Stimulated activated CD4-positive, alpha-beta T cell treated with anti-CD3 and anti-CD28 coated beads, Interleukin-1b, Interleukin-23, amount 100 ng/mL, for 4 hours (primary cell): Measurements from ENCODE around the gene FAM83G.
A peak's percentile ranks its signal among the peaks of the same experiment; 100 is the strongest.

Experiments used
- DNase-seq, 2 donors: peaks; one replicate each; pipeline ENCODE4 v3.0.0-alpha.2; 2020; ENCODE audit warnings: low read depth in 2 of 2

FAM83G gene

DNA sequence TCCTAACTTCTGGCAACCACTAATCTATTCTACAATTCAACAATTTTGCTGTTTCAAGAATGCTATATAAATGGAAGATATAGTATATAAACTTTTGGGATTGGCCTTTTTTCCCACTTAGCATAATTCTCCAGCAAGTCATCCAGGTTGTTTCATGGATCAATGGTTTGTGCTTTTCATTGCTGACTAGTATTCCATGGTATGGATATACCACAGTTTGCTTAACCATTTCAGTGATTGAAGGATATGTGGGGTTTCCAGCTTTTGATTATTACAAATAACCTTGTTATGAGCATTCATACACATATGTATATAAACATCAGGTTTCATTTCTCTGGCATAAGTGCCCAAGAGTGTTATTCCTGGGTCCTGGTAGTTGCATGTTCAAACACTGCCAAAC, 2.1 kb upstream of the FAM83G start:
- DNase-seq: no peak

DNA sequence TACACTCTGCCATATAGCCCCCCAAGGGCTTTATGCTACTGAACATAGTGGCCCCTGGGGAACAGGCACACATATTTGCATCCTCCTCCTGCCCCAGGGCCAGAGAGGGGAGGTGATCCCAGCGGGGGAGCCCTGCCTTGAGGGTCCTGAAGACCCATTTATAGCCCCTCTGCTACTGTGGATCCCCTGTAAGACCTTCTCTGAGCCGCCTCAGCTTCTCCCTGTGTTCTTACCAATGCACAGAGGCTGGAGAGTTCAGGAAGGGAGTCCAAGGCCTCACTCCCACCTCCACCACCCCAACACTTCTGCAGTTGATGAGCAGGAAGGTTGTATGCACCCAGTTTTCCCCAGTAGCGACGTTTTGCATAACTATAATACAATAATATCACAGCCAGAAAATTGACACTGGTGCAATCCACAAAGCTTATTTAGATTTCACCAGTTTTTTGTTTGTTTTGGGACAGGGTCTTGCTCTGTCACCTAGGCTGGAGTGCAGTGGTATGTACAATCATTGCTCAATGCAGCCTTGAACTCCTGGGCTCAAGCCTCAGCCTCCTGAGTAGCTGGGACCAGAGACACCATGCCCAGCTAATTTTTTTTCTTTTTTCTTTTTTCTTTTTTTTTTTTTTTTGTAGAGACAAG, 1.3 kb upstream of the FAM83G start:
- no peak for DNase-seq

DNA sequence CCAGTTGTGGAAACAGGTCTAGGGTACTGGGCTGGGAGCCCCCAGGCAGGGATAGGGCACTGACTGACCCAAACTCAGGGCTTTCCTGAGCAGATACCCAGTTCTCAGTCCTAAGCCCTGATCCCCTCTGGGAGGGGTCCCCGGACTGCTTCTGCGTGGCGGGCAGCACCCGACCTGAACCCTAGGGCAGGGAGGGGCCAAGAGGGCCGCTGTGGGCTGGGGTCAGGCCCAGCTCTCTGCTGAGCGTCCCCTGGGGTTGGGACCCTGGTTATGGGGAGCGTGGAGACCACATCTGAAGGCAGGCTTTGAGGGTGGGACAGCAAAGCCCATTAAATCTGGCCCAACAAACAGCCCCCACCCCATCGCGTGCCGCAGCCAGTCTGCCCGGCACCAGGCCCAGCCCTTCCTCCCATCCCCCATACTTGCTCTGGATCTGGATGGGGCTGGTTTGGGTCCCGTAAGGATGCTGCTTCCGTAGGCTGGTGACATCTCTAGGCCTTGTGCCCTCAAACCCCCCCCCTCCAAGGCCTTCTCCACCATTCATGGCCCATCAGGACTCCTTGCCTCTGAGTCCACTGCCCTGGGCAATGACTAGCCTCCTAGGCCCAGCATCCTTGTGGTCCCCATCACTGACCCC, 691 bp upstream of the FAM83G start:
- DNase-seq: no peak

DNA sequence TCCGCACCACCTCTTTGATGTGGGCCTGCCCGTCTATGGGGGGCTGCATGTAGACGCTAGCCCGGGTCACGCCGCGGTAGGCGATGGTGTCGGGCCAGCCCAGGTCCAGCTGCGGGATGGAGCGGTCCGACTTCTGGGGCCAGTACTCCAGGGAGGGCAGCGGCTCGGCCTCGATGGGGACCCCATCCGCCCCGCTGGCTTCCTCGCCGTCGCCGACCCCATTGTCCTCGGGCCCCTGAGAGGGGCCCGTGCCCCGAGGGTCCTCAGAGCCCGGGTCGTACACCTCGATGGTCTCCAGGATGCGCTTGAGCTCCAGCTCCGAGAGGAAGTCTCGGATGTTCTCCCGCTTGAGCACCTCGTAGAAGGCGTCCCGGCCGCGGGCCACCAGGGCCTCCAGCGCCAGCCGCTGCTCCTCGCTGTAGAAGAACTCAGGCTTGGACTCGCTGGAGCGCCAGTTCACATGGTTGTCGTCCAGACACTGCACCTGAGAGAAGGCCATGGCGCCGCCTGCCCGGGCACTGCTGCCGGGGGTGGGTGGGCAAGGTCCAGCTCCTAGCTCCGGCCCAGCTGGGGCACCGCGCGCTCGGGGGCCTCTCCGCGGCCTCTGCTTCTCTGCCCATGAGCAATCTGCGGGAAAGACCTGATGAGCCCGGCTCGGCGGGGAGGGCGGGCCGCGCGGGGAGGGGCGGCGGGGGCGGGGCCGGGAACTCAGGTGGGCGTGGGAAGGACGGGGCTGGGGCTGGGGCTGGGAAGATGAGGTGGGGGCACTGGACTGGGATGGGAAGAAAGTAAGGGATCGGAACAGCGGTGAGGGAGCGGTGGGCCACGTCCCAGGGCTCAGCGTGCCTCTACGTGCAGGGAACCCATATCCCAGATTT, 782 bp downstream of the FAM83G start:
- peak; percentile 52 to 56 for DNase-seq

DNA sequence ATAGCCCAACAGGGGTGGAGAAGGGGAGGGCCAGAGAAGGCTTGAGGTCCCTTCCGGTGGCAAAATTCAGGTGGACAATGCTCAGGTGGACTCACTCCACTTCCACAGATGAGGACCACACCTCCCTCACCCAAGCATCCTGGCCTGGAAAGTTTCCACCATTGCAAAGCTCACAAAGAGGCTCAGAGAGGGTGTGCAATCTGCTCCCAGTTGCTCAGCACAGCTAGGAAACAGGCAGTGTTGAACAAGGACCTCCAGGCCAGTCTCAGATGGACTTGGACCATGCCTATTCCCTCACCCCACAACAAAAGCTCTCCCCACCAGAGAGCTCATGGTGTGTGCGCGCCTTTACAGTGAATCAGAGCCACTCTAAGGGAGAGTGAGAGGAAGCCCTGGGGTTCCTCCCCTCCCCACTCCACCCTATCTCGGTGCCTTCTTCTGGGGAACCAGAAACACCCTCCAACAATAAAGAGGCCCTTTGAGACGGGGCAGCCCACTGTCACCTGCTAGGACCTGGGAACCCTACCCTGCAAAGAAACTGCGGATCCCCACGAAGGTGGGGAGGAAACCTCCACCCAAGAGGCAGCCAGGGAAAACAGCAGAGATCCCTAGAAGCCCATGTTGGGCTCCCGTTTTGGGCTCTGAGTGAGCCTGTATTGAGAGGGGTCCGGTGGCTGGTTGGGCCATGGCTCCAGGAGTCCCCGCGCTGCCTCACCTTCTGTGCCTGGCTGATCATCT, 1.6 kb downstream of the FAM83G start:
- DNase-seq: no peak

DNA sequence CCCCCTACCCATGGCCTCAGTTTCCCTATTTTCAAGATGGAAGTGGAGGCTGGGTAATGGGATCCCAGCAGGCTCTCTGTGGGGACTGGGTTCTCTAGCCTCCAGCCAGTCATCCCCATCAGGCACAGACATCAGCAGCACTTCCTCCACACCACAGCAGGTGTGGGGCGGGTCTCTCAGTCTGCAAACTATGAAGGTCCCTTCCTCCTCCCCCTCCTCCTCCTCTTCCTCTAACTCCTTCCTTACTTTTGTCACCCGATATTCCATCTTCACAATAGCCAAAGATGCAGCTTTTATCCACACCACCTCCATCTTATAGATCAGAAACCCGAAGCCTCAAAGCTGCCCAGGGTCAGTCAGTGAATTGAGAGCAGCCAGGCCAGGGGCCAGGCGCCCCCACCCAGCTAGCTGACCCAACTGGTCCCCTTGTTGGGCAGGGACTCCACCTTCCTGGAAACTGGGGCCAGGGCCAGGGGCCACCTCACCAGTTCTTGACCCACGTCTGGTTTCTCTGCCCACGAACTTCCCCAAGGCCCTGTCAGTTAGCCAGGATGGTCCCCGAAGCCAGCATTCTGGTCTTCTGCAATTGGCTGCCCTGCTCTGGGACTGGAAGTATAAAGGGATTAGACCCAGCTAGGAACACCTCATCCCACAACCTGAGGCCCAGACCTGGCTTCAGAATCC, 2.5 kb downstream of the FAM83G start:
- no peak for DNase-seq

DNA sequence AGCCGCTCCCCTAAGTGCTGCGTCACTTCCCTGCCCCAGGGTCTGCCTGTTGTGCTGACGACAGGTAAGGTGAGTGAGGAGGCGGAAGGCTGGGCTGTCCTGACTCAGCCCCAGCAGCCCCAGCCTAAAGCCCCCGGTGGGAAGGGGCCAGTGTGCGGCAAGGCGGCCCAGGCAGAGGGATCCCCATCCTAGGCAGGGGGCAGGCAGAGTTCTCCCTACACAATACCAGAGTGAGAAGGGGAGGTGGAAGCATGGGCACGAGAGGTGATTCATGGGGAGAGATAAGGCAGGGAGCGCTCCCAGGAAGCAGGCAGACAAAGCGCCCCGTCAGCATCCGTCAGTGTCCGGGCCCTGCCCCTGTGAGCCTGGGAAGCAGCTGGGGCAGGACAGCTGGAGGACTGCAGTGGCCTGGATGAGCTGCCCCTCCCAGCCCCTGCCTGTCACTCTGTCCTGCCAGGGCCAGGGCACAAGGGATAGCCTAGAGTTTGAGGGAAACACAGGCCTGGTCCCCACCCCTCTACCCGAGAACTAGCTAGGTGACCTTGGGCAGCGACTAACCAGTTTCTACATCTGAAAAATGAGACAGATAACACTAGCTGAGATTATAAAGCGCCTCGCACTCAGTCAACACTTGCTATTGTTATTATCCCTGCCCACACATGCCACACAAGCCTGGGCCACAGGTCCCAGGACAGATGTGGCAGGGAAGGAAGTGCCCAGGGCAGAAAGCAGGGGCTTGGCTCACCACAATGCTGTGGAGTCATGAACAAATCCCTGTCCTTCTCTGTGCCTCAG, 3.8 kb downstream of the FAM83G start:
- DNase-seq: no peak

DNA sequence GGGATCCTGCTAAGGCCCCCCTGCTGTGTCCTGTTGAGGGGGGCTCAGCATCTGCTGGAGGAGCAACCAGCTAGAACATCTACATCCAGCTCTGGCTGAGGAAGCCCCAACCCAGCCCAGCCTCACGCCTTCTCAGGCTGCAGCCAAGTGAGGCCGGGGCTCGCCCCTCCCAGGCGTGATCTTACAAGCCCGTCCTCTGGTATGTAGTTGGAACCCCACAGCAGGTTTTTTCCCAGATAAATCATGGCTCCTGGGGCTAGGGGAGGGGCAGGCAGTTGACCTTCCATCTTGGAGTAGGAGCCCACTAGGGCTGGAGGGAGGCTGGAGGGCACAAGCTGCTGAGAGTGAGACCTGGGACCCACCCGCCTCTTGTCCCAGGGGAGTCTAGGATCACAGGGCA, 4.7 kb downstream of the FAM83G start:
- DNase-seq: no peak

DNA sequence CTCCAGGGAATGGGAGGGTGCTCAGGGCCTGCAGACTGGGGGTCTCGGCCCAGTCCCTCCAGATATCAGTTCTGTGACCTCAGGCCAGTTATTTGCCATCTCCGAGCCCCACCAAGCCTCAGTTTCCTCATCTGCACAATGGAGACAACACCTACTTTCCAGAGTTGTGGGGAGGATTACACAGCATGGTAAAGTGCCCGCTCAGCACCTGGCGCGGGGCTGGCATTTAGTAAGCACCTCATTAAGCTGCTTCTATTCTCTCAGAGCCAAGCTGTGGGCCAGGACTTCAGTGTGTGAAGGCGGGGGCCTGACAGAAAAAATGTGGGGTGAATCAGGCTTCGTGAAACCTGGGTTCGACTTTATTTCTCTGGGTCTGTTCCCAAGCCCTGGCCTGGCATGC, 5.2 kb downstream of the FAM83G start:
- no peak for DNase-seq

DNA sequence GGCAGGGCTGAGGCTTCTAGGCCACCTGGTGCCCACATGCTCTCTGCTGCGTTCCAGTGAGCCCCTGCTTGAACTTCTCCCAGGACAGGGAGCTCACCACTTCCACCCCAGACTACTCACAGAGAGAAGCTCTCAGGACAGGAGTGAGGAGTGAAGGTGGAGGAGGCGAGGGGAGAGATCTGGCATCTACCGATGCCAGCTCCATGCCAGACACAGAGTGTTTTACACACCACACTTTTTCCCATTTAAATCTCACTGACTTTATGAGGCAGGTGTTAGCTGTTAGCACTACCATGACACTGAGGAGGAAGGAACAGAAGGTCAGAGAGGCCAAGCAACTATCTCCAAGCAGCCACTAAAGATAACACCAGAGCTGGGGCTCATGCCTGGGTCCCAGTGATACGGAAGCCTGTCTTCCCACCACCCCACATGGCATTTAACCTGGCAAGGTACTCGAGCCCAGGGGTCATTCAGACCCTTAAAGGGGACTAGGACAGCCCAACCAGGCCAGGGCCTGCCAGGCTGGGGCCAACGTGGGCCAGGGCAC, 6.8 kb downstream of the FAM83G start:
- DNase-seq: no peak

DNA sequence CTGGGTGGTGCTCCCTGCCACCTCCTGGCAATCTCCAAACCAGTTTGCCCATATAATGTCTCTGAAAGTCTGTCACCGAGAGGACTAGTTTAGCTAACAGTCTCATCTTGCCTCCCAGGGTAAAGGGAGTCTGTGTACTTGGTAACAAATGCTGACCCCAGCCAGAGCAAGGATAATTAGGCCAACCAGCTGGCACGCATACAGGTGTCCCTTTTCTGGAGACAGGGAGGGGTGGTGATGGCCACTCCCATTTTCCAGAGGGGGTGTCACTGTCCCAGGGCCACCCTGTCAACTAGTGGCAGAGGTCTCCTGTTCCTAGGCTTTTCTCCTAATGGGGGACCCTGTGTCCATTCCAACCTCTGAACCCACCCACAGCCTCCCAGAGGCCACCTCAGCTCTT, 8.1 kb downstream of the FAM83G start:
- no peak for DNase-seq

DNA sequence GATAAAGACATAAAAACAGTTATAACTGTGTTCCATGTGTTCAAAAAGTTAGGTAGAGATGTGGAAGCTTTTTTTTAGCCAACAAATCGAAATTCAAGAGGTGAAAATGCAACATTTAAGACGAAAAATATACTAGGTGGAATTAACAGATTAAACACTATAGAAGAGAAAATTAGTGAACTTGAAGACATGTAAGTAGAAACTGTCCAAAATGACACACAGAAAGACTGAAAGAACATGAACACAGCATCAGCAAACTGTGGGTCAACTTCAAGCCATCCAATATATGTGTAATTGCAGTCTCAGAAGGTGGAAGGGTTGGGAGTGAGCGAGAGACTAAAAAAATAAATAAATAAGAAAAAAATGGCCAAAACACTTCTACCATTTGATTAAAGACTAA, 9.3 kb downstream of the FAM83G start:
- no peak for DNase-seq

DNA sequence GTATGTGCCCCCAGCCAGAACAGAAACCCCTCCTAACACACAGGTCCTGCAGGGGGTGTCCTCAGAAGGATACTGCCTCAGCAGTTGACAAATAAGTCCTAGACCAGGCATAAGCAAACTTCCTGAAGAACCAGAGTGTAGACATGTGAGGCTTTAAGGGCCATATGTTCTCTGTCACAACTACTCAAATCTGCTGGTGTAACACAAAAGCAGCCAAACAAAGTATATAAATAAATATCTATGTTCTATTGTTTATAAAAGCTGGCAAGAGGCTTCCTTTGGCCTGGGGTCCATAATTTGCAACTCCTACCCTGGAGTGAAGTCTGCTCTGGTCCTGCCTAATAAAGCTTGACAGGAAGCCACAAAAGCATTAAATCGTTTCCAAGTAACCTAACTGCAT, 9.9 kb downstream of the FAM83G start:
- no peak for DNase-seq

DNA sequence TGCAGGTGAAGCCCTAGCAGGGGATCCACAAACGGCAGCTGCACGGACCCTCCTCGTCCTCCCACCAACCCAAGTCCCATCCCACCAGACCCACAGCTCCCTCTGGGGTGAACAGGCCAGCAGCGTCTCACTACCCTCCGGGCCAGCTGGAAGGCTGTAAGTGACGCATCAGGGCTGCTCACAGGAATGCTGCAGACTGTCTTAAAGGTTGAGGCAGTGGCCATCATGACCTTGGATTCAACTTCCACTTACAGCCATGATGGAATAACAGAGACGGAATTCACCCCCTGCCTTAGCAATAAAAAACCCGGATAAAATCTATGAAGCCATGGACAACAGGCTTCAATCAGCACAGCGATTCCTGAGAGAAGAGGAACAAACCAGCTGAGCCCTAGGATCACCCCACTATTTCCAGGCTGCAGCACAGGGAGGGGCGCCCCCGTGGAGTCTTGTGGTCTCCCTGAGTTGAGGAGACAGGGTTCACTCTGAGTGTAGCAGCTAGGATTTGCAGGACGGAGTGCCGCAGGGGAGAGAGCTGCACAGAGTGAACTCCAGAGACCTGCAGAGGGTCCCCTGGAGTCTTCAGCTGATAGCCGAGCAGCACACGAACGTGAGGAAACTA, 10.5 kb downstream of the FAM83G start:
- no peak for DNase-seq

DNA sequence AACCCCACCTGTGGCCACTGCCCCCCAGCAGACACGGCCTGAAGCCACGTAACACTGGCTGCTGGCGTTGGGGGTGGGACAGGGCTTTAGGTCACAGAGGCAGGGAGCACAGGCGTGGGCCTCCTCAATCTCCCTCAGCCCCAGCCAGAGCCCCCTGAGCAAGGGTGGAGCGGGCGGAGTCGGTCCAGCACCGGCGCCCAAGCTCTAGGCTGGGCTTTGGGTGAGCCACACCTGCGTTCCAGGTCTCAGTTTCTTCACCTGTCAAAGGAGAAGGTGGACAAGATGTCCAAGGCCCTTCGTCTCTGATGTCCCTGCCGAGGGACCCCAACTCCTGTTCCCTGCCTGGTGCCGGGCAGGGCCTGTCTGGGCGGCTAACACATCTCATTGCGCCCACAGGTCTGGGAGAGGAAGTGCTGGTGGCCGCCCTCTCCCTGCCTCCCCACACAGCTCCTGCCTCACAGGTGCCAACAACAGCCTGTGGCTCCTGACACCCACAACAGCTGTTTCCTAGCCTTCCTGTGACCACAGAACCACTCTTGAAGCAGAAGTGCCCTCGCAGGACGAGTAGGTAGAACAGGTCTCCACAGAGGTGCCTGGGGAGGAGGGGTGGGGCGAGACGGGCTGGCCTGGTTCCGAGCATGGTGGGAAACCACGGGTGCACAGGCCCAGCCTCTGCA, 12.0 kb downstream of the FAM83G start:
- no peak for DNase-seq

DNA sequence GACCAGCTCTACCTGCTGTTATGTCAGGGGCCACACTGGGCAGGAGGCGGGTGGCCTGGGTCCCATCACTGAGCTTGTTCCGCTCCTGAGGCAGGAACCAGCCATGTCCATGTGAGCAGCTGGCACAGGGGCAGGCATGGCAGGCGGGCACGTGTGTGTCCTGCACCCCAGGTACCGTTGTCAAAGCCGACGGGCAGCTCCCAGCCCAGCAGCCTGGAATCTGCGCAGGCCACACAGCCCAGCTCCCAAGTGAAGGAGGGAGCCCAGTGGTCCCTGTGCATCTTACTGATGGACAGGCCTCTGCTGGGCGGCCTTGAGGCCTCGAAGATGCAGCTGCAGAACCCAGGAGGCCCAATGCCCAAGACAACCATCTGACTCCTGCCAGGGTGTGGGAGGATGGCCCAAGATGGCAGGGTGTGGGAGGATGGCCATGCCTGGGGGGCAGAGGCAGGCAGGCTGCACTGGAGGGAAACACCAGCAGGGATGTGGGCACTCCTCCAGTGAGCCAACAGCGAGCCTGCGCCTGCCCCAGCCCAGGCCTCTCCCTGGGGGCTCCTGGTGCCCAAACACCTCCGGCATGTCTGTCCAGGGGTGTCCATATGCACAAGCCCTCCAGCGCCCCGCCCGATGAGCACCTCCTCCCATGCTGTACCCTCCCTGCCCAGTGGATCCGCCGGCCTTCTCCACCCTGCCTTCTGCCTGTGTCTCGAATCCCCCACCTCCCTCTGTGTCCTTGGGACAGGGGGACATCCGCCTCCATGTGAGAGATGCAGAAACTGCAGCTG, 12.8 kb downstream of the FAM83G start:
- no peak for DNase-seq

DNA sequence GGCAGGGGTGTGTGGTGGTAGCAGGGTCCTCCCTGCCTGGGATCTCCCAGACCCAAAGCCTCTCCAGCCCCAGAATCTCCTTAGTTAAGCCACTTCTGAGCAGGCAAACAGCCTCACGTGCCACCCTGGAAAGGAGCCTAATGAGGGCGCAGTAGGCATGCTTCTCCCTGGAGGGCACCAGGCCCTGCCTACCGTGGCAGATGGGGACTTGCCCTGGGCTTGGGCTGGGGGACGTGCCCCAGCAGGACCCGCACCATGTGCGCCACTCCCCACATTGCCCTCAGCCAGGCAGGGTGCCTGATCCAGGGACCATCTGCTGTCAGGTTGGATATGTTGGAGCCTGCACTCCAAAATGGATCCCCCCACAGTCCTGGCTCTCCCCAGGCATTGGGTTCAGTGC, 14.2 kb downstream of the FAM83G start:
- no peak for DNase-seq

DNA sequence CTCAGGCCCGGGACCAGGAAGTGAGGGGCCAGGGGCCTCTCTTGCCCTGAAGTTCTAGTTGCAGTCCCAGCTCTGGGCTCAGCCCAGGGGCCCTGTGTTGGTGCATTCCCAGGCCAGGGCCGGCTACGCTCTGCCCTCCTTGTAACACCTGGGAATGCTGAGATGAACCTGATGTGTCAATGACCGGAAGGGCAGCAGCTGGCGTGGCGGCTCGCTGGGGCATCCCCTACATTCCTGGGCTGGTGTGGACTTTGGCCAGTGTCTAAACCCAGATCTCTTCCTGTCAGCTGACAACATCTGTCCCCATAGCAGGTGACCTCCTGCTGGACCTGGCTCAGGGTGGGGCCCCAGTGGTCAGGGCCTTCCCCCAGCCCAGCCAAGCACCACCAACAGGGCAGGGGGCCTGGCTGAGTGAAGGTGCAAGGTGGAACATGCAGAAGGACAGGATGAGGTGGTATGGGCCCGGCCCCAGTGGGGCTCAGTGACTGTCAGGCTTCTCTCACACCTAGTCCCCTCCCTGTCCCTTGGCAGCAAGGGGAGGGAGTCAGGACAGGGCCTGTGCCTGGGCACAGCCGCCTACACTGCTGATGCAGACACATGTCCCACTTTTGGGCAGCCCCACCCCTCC, 15.9 kb downstream of the FAM83G start:
- no peak for DNase-seq
